Panc1 (cell line): ENCODE results near the gene GJB2. TPM values are rescaled to one million over a fixed set of nuclear protein-coding genes. Genes with fewer than 3 reads are reported as not detected.

ENCODE experiments used
- ATAC-seq: fragments of 200-7000 bp; cut with Tn5 transposase; 2 replicates; pipeline ENCODE4 v1.9.1; 2020; ENCODE audit warnings: mild to moderate bottlenecking, moderate library complexity
- BruUV-seq: library from RNA; stranded (reverse); fragments of 400-500 nt; replicated peaks from 2 replicates; lab custom pipeline; 2021; lab: Mats Ljungman, UMichigan
- CTCF ChIA-PET: fragments of 300-600 bp; sonication (Branson Sonifier 250); formaldehyde crosslinking; loops from one replicate; lab custom pipeline; 2022; ENCODE audit warnings: antibody characterized with exemption; lab: Charles Lee
- POLR2A ChIA-PET: fragments of 300-600 bp; sonication (Branson Sonifier 250); formaldehyde crosslinking; loops from one replicate; lab custom pipeline; 2022; ENCODE audit warnings: antibody characterized with exemption; lab: Charles Lee
- DNase-seq: peaks from one replicate; pipeline ENCODE4 v3.0.0-alpha.2; 2010; ENCODE audit warnings: low read depth, low spot score
- H3K27ac ChIP-seq: 2 replicates; pipeline ENCODE4 v1.5.1; 2011; ENCODE audit warnings: mild to moderate bottlenecking, low read length, inconsistent platforms
- H3K27me3 ChIP-seq: fragments of 200-500 bp; sonication (Bioruptor generic); 2 replicates; pipeline ENCODE4 v1.6.0; 2014; ENCODE audit warnings: low read length, inconsistent platforms; ENCODE audit not compliant: control insufficient read depth, insufficient read depth
- H3K36me3 ChIP-seq: fragments of 200-500 bp; sonication (Bioruptor generic); 2 replicates; pipeline ENCODE4 v1.5.1; 2014; ENCODE audit warnings: inconsistent platforms, mild to moderate bottlenecking, low read length, moderate library complexity; ENCODE audit not compliant: control insufficient read depth, insufficient read depth
- H3K4me1 ChIP-seq: 2 replicates; pipeline ENCODE4 v1.5.1; 2011; ENCODE audit warnings: inconsistent platforms, mild to moderate bottlenecking, low read length, moderate library complexity; ENCODE audit not compliant: control insufficient read depth, insufficient read depth
- H3K4me3 ChIP-seq, 2 experiments: 2 replicates each; pipeline ENCODE4 v1.5.1; 2011 to 2012; ENCODE audit warnings: low read depth in 2 of 2, low read length in 2 of 2, mild to moderate bottlenecking in 2 of 2, inconsistent platforms in 1 of 2, moderate library complexity in 1 of 2
- H3K9me3 ChIP-seq: fragments of 200-500 bp; sonication (Bioruptor generic); 2 replicates; pipeline ENCODE4 v1.5.1; 2014; ENCODE audit warnings: low read depth, mild to moderate bottlenecking, inconsistent platforms, low read length, moderate library complexity; ENCODE audit not compliant: control insufficient read depth, insufficient read depth
- CTCF ChIP-seq: fragments of 450-650 bp; IDR thresholded peaks from 2 replicates; pipeline ENCODE4 v1.5.1; 2017; ENCODE audit warnings: mild to moderate bottlenecking
- POLR2AphosphoS5 ChIP-seq: IDR thresholded peaks from 2 replicates; pipeline ENCODE4 v1.6.1; 2012; ENCODE audit warnings: mild to moderate bottlenecking, low read depth, low read length, moderate library complexity
- REST ChIP-seq, 2 experiments: IDR thresholded peaks; 2 replicates each; pipeline ENCODE4 v1.6.1; 2011 to 2012; ENCODE audit warnings: low read depth in 2 of 2, control low read depth in 1 of 2, low read length in 1 of 2, mild to moderate bottlenecking in 1 of 2, moderate library complexity in 1 of 2; ENCODE audit not compliant: insufficient read depth in 1 of 2
- SIN3A ChIP-seq: IDR thresholded peaks from 2 replicates; pipeline ENCODE4 v1.6.1; 2012; ENCODE audit warnings: low read depth, mild to moderate bottlenecking, low read length, moderate library complexity, borderline replicate concordance; ENCODE audit not compliant: insufficient read depth
- TCF7L2 ChIP-seq: IDR thresholded peaks from 2 replicates; pipeline ENCODE4 v1.6.1; 2011; ENCODE audit warnings: mild to moderate bottlenecking, low read depth, low read length, inconsistent platforms
- in situ Hi-C: cut with HindIII; loops from 2 replicates; pipeline ENCODE4 v1.10.0; 2016; ENCODE audit warnings: low sequenced_read_pairs, low pct_unique_long_range_greater_than_20kb
- intact Hi-C: fragments of 100-400 bp; cut with micrococcal nuclease; formaldehyde crosslinking; loops from one replicate; pipeline ENCODE4 v1.10.0; 2022; ENCODE audit not compliant: unreplicated experiment
- total RNA-seq: library from RNA; stranded (reverse); gene quantifications from one replicate; pipeline ENCODE4 v1.2.1, GENCODE V29; 2021; ENCODE audit not compliant: unreplicated experiment

GJB2 gene
- total RNA-seq, 1 experiment from 2014 or later: 54.2 TPM

GRCh38 chr13:20181188-20181587, 11.6 kb downstream of the GJB2 start:
- ChIA-PET CTCF (no interaction called here), POLR2A (no interaction called here)
- TF ChIP-seq CTCF: no peak
- no peak for TF ChIP-seq REST (IDR thresholded peaks at IDR 0.05; ENCODE audit: insufficient read depth in 1 of 2, low read depth in 2 of 2, low read length in 1 of 2)
- no peak for TF ChIP-seq SIN3A
- TF ChIP-seq TCF7L2: no peak
- intact Hi-C loops (no loop called here), in situ Hi-C loops (no loop called here)
- H3K4me1 ChIP-seq: no peaks in the 10 kb centered on the region; the same call in 1 of the 2 replicates
- no peaks in the 10 kb centered on the region for H3K27me3 ChIP-seq
- BruUV-seq: no TSS peak
- no peak overlapping the region for H3K4me3 ChIP-seq
- H3K36me3 ChIP-seq: no peaks in the 10 kb centered on the region
- ATAC-seq: no peak
- no peak for DNase-seq
- no peaks in the 10 kb centered on the region for H3K9me3 ChIP-seq
- H3K27ac ChIP-seq: no peak overlapping the region

GRCh38 chr13:20178156-20178555, 14.6 kb downstream of the GJB2 start:
- TF ChIP-seq TCF7L2 (no peak), POLR2AphosphoS5 (no peak), SIN3A (no peak), REST (IDR thresholded peaks at IDR 0.05; ENCODE audit: insufficient read depth in 1 of 2, low read depth in 2 of 2, low read length in 1 of 2) (no peak), CTCF (no peak)
- no peak overlapping the region for H3K27ac ChIP-seq
- in situ Hi-C loops: no loop called here
- DNase-seq (no peak), ATAC-seq (no peak)
- H3K36me3 ChIP-seq: no peaks in the 10 kb centered on the region
- H3K9me3 ChIP-seq: no peaks in the 10 kb centered on the region
- H3K4me1 ChIP-seq: peaks cover 5% of the 10 kb centered on the region; the same call in 1 of the 2 replicates
- BruUV-seq: no TSS peak
- ChIA-PET POLR2A (no interaction called here), CTCF (interaction anchor here (0.7 kb wide), 1 partner anchor 77 kb away, joined by 6 read pairs; no protein-coding TSS in a partner anchor)
- intact Hi-C loops: no loop called here
- no peaks in the 10 kb centered on the region for H3K27me3 ChIP-seq
- no peak overlapping the region for H3K4me3 ChIP-seq
